ENCODE results near the gene ERFL.
"Not testable (repeated sequence)": the region's sequence is repeated elsewhere in the genome, so short reads cannot be mapped to it uniquely, and the experiment has no call there.

Gene ERFL

GRCh38 chr19:41880329-41880708 lies 47.9 kb downstream of the ERFL start:
- Histone ChIP-seq H3K9ac (ENCODE audit: low read depth, low read length) (no peak overlapping the region), H3K9me3 (ENCODE audit: control insufficient read depth, insufficient read depth, low read length) (no peaks in the 10 kb centered on the region), H3K36me3 (ENCODE audit: insufficient read depth, low read length) (no peaks in the 10 kb centered on the region), H3K4me1 (ENCODE audit: insufficient read depth, low read length) (peaks cover 8% of the 10 kb centered on the region; the same call in 1 of the 2 replicates)

GRCh38 chr19:41879670-41880328 lies 48.5 kb downstream of the ERFL start:
- no peak overlapping the region for H3K9ac ChIP-seq (ENCODE audit: low read depth, low read length)
- H3K9me3 ChIP-seq (ENCODE audit: control insufficient read depth, insufficient read depth, low read length), result no peaks in the 10 kb centered on the region
- H3K36me3 ChIP-seq (ENCODE audit: insufficient read depth, low read length), result no peaks in the 10 kb centered on the region
- peaks cover 8% of the 10 kb centered on the region; the same call in 1 of the 2 replicates for H3K4me1 ChIP-seq (ENCODE audit: insufficient read depth, low read length)

GRCh38 chr19:41879080-41879479 lies 49.2 kb downstream of the ERFL start:
- H3K4me1 ChIP-seq (ENCODE audit: insufficient read depth, low read length), result peaks cover 8% of the 10 kb centered on the region; the same call in 1 of the 2 replicates
- no peak overlapping the region for H3K9ac ChIP-seq (ENCODE audit: low read depth, low read length)
- H3K36me3 ChIP-seq (ENCODE audit: insufficient read depth, low read length), result no peaks in the 10 kb centered on the region
- no peaks in the 10 kb centered on the region for H3K9me3 ChIP-seq (ENCODE audit: control insufficient read depth, insufficient read depth, low read length)

- H3K36me3 ChIP-seq (ENCODE audit: insufficient read depth, low read length), result no peaks in the 10 kb centered on the region
- H3K9me3 ChIP-seq (ENCODE audit: control insufficient read depth, insufficient read depth, low read length), result no peaks in the 10 kb centered on the region
- H3K4me1 ChIP-seq (ENCODE audit: insufficient read depth, low read length), result peaks cover 8% of the 10 kb centered on the region; the same call in 1 of the 2 replicates
- no peak overlapping the region for H3K9ac ChIP-seq (ENCODE audit: low read depth, low read length)
These were observed 50.0 kb downstream of the ERFL start for GRCh38 chr19:41877916-41878905.

GRCh38 chr19:41876847-41877832 lies 51.1 kb downstream of the ERFL start, which contains the start of gene CD79A:
CD79A (plus strand) TSS chr19:41877279; CDS start chr19:41877305, 26 bp downstream.
- H3K36me3 ChIP-seq (ENCODE audit: insufficient read depth, low read length), result no peaks in the 10 kb centered on the region

GRCh38 chr19:41875973-41876372 lies 52.3 kb downstream of the ERFL start:
- not testable (repeated sequence) for H3K9ac ChIP-seq (ENCODE audit: low read depth, low read length); H3K4me1 ChIP-seq (ENCODE audit: insufficient read depth, low read length); H3K36me3 ChIP-seq (ENCODE audit: insufficient read depth, low read length); H3K9me3 ChIP-seq (ENCODE audit: control insufficient read depth, insufficient read depth, low read length)

More at GRCh38 chr19:41876847-41877832, 51.1 kb downstream of the ERFL start, which contains the start of gene CD79A:
- H3K9ac ChIP-seq (ENCODE audit: low read depth, low read length), result no peak within 1 kb of the TSS
- no peaks in the 10 kb centered on the region for H3K9me3 ChIP-seq (ENCODE audit: control insufficient read depth, insufficient read depth, low read length)
- H3K4me1 ChIP-seq (ENCODE audit: insufficient read depth, low read length), result peaks cover 8% of the 10 kb centered on the region; the same call in 1 of the 2 replicates

- Histone ChIP-seq H3K4me1 (ENCODE audit: insufficient read depth, low read length) (peaks cover 8% of the 10 kb centered on the region; the same call in 1 of the 2 replicates), H3K9me3 (ENCODE audit: control insufficient read depth, insufficient read depth, low read length) (no peaks in the 10 kb centered on the region), H3K36me3 (ENCODE audit: insufficient read depth, low read length) (peaks cover 20% of the 10 kb centered on the region), H3K9ac (ENCODE audit: low read depth, low read length) (no peak overlapping the region)
These were observed 55.2 kb downstream of the ERFL start for GRCh38 chr19:41872775-41873647.

GRCh38 chr19:41872384-41872774 lies 55.9 kb downstream of the ERFL start:
- peaks cover 23% of the 10 kb centered on the region for H3K36me3 ChIP-seq (ENCODE audit: insufficient read depth, low read length)
- H3K9me3 ChIP-seq (ENCODE audit: control insufficient read depth, insufficient read depth, low read length), result no peaks in the 10 kb centered on the region
- peaks cover 3% of the 10 kb centered on the region; the same call in 1 of the 2 replicates for H3K4me1 ChIP-seq (ENCODE audit: insufficient read depth, low read length)
- no peak overlapping the region for H3K9ac ChIP-seq (ENCODE audit: low read depth, low read length)

GRCh38 chr19:41871573-41872383 lies 56.5 kb downstream of the ERFL start:
- H3K9ac ChIP-seq (ENCODE audit: low read depth, low read length), result no peak overlapping the region
- H3K36me3 ChIP-seq (ENCODE audit: insufficient read depth, low read length), result peaks cover 23% of the 10 kb centered on the region
- no peaks in the 10 kb centered on the region for H3K9me3 ChIP-seq (ENCODE audit: control insufficient read depth, insufficient read depth, low read length)
- no peaks in the 10 kb centered on the region for H3K4me1 ChIP-seq (ENCODE audit: insufficient read depth, low read length)

GRCh38 chr19:41870401-41870873 lies 57.8 kb downstream of the ERFL start:
- Histone ChIP-seq H3K36me3 (ENCODE audit: insufficient read depth, low read length) (peaks cover 25% of the 10 kb centered on the region), H3K9ac (ENCODE audit: low read depth, low read length) (no peak overlapping the region), H3K4me1 (ENCODE audit: insufficient read depth, low read length) (no peaks in the 10 kb centered on the region), H3K9me3 (ENCODE audit: control insufficient read depth, insufficient read depth, low read length) (no peaks in the 10 kb centered on the region)

- Histone ChIP-seq H3K36me3 (ENCODE audit: insufficient read depth, low read length) (peaks cover 35% of the 10 kb centered on the region), H3K4me1 (ENCODE audit: insufficient read depth, low read length) (no peaks in the 10 kb centered on the region)
These were observed 58.8 kb downstream of the ERFL start for GRCh38 chr19:41869374-41869955.

GRCh38 chr19:41868989-41869300 lies 59.3 kb downstream of the ERFL start:
- Histone ChIP-seq H3K9ac (ENCODE audit: low read depth, low read length) (no peak overlapping the region), H3K36me3 (ENCODE audit: insufficient read depth, low read length) (peaks cover 40% of the 10 kb centered on the region), H3K4me1 (ENCODE audit: insufficient read depth, low read length) (no peaks in the 10 kb centered on the region)

More at GRCh38 chr19:41869374-41869955, 58.8 kb downstream of the ERFL start:
- Histone ChIP-seq H3K9ac (ENCODE audit: low read depth, low read length) (no peak overlapping the region), H3K9me3 (ENCODE audit: control insufficient read depth, insufficient read depth, low read length) (no peaks in the 10 kb centered on the region)

More at GRCh38 chr19:41868989-41869300, 59.3 kb downstream of the ERFL start:
- no peaks in the 10 kb centered on the region for H3K9me3 ChIP-seq (ENCODE audit: control insufficient read depth, insufficient read depth, low read length)
